ENCODE results near the gene ELOA. TPM values are rescaled to one million over a fixed set of nuclear protein-coding genes. Genes with fewer than 3 reads are reported as not detected.

The ELOA gene
- total RNA-seq, 1 donor from 2014 or later: 58.1 TPM

DNA sequence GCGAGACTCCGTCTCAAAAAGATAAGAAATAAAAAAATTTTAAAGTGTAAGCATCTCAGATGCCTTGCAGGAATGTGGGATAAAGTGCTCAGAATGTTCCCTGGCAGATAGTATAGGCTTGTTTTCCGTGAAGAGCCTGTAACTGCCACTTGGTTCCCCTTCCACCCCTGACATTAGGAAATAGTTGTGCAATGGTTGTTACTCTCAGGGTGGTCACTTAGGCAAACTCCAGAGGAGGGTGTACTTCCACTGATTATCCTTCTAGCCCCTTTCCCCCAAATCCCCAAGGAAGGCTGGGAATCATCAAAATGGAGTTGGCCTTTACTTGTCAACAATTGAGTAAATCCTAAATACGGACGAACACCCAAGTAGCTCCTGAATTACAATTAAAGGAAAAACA is 41.3 kb upstream of the ELOA start:
- H3K4me2 ChIP-seq (ENCODE audit: low read length): no peak overlapping the region
- no peak overlapping the region for H3K4me3 Mint-ChIP-seq (ENCODE audit: unreplicated experiment)
- no peak for TF ChIP-seq EZH2 (IDR thresholded peaks at IDR 0.05; ENCODE audit: insufficient read depth, low read length)
- TF ChIP-seq, protein P1, sequence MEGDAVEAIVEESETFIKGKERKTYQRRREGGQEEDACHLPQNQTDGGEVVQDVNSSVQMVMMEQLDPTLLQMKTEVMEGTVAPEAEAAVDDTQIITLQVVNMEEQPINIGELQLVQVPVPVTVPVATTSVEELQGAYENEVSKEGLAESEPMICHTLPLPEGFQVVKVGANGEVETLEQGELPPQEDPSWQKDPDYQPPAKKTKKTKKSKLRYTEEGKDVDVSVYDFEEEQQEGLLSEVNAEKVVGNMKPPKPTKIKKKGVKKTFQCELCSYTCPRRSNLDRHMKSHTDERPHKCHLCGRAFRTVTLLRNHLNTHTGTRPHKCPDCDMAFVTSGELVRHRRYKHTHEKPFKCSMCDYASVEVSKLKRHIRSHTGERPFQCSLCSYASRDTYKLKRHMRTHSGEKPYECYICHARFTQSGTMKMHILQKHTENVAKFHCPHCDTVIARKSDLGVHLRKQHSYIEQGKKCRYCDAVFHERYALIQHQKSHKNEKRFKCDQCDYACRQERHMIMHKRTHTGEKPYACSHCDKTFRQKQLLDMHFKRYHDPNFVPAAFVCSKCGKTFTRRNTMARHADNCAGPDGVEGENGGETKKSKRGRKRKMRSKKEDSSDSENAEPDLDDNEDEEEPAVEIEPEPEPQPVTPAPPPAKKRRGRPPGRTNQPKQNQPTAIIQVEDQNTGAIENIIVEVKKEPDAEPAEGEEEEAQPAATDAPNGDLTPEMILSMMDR (IDR thresholded peaks at IDR 0.05; ENCODE audit: insufficient read depth, low read depth, low read length): no peak
- H3K9me3 Mint-ChIP-seq (ENCODE audit: unreplicated experiment): no peaks in the 10 kb centered on the region
- no peak overlapping the region for H3K27ac ChIP-seq (ENCODE audit: low read depth, low read length)
- peaks cover 85% of the 10 kb centered on the region for H3K79me2 ChIP-seq (ENCODE audit: insufficient read depth, low read length)
- no peak overlapping the region for H3K4me3 ChIP-seq (ENCODE audit: insufficient read depth, low read depth, low read length)
- no peak overlapping the region for H3K27ac Mint-ChIP-seq (ENCODE audit: unreplicated experiment)
- peaks cover 84% of the 10 kb centered on the region for H4K20me1 ChIP-seq (ENCODE audit: insufficient read depth, low read length)
- H3K27me3 ChIP-seq (ENCODE audit: insufficient read depth, low read length): no peaks in the 10 kb centered on the region
- no peak overlapping the region for H2AFZ ChIP-seq (ENCODE audit: low read depth, low read length)
- peaks cover 51% of the 10 kb centered on the region for H3K36me3 ChIP-seq (ENCODE audit: insufficient read depth, low read length)
- H3K27me3 Mint-ChIP-seq (ENCODE audit: low read depth, unreplicated experiment): no peaks in the 10 kb centered on the region
- no peak overlapping the region for H3K9ac ChIP-seq (ENCODE audit: low read length)
- FAIRE-seq (no peak), DNase-seq (ENCODE audit: low read depth) (no peak)
- H3K4me1 Mint-ChIP-seq (ENCODE audit: low read depth, unreplicated experiment): peaks cover 20% of the 10 kb centered on the region
- no peaks in the 10 kb centered on the region for H3K9me3 ChIP-seq (ENCODE audit: insufficient read depth, low read depth, low read length)
- peaks cover 31% of the 10 kb centered on the region for H3K36me3 Mint-ChIP-seq (ENCODE audit: low read depth, unreplicated experiment)
- H3K4me1 ChIP-seq (ENCODE audit: insufficient read depth, low read length): no peaks in the 10 kb centered on the region

- Mint-ChIP-seq H3K27ac (ENCODE audit: unreplicated experiment) (no peak overlapping the region), H3K36me3 (ENCODE audit: low read depth, unreplicated experiment) (peaks cover 29% of the 10 kb centered on the region), H3K27me3 (ENCODE audit: low read depth, unreplicated experiment) (no peaks in the 10 kb centered on the region), H3K9me3 (ENCODE audit: unreplicated experiment) (no peaks in the 10 kb centered on the region), H3K4me1 (ENCODE audit: low read depth, unreplicated experiment) (peaks cover 7% of the 10 kb centered on the region), H3K4me3 (ENCODE audit: unreplicated experiment) (no peak overlapping the region)
- H3K79me2 ChIP-seq (ENCODE audit: insufficient read depth, low read length): peaks cover 80% of the 10 kb centered on the region
- H2AFZ ChIP-seq (ENCODE audit: low read depth, low read length): no peak overlapping the region
- peaks cover 23% of the 10 kb centered on the region for H3K36me3 ChIP-seq (ENCODE audit: insufficient read depth, low read length)
- H3K27me3 ChIP-seq (ENCODE audit: insufficient read depth, low read length): no peaks in the 10 kb centered on the region
- H3K4me3 ChIP-seq (ENCODE audit: insufficient read depth, low read depth, low read length): no peak overlapping the region
- FAIRE-seq: no peak
- H3K27ac ChIP-seq (ENCODE audit: low read depth, low read length): no peak overlapping the region
- peaks cover 77% of the 10 kb centered on the region for H4K20me1 ChIP-seq (ENCODE audit: insufficient read depth, low read length)
- H3K9me3 ChIP-seq (ENCODE audit: insufficient read depth, low read depth, low read length): no peaks in the 10 kb centered on the region
- H3K9ac ChIP-seq (ENCODE audit: low read length): no peak overlapping the region
- DNase-seq (ENCODE audit: low read depth): no peak
- H3K4me2 ChIP-seq (ENCODE audit: low read length): no peak overlapping the region
- TF ChIP-seq EZH2 (IDR thresholded peaks at IDR 0.05; ENCODE audit: insufficient read depth, low read length): no peak
- TF ChIP-seq, protein P1 (IDR thresholded peaks at IDR 0.05; ENCODE audit: insufficient read depth, low read depth, low read length): no peak
- no peaks in the 10 kb centered on the region for H3K4me1 ChIP-seq (ENCODE audit: insufficient read depth, low read length)
Observed at GRCh38 chr1:23704834-23705495, 38.3 kb upstream of the ELOA start.

- no peak overlapping the region for H3K4me3 Mint-ChIP-seq (ENCODE audit: unreplicated experiment)
Observed at GRCh38 chr1:23709229-23709628, 34.0 kb upstream of the ELOA start.

More at GRCh38 chr1:23709229-23709628, 34.0 kb upstream of the ELOA start:
- peaks cover 24% of the 10 kb centered on the region for H3K36me3 Mint-ChIP-seq (ENCODE audit: low read depth, unreplicated experiment)
- H3K9me3 ChIP-seq (ENCODE audit: insufficient read depth, low read depth, low read length): no peaks in the 10 kb centered on the region
- no peak overlapping the region for H3K4me3 ChIP-seq (ENCODE audit: insufficient read depth, low read depth, low read length)
- H3K4me1 Mint-ChIP-seq (ENCODE audit: low read depth, unreplicated experiment): peaks cover 6% of the 10 kb centered on the region
- no peak overlapping the region for H3K9ac ChIP-seq (ENCODE audit: low read length)
- peaks cover 77% of the 10 kb centered on the region for H3K79me2 ChIP-seq (ENCODE audit: insufficient read depth, low read length)
- H3K4me1 ChIP-seq (ENCODE audit: insufficient read depth, low read length): no peaks in the 10 kb centered on the region
- no peaks in the 10 kb centered on the region for H3K27me3 ChIP-seq (ENCODE audit: insufficient read depth, low read length)
- H3K36me3 ChIP-seq (ENCODE audit: insufficient read depth, low read length): peaks cover 5% of the 10 kb centered on the region
- H3K27ac ChIP-seq (ENCODE audit: low read depth, low read length): no peak overlapping the region
- no peaks in the 10 kb centered on the region for H3K9me3 Mint-ChIP-seq (ENCODE audit: unreplicated experiment)
- no peaks in the 10 kb centered on the region for H3K27me3 Mint-ChIP-seq (ENCODE audit: low read depth, unreplicated experiment)
- no peak overlapping the region for H2AFZ ChIP-seq (ENCODE audit: low read depth, low read length)
- H3K4me2 ChIP-seq (ENCODE audit: low read length): no peak overlapping the region
- H3K27ac Mint-ChIP-seq (ENCODE audit: unreplicated experiment): no peak overlapping the region
- DNase-seq (ENCODE audit: low read depth) (no peak), FAIRE-seq (no peak)
- TF ChIP-seq EZH2 (IDR thresholded peaks at IDR 0.05; ENCODE audit: insufficient read depth, low read length): no peak
- TF ChIP-seq, protein P1 (IDR thresholded peaks at IDR 0.05; ENCODE audit: insufficient read depth, low read depth, low read length): no peak
- peaks cover 70% of the 10 kb centered on the region for H4K20me1 ChIP-seq (ENCODE audit: insufficient read depth, low read length)

Data from astrocyte (in vitro differentiated cells and primary cell).